ENCODE data around the gene WDR72. TPM values are rescaled to one million over a fixed set of nuclear protein-coding genes. Genes with fewer than 3 reads are reported as not detected.
"Not testable (repeated sequence)": the region's sequence is repeated elsewhere in the genome, so short reads cannot be mapped to it uniquely, and the experiment has no call there.

The WDR72 gene
- total RNA-seq, 4 donors from 2014 or later = 1.7 TPM; not detected in 3

DNA sequence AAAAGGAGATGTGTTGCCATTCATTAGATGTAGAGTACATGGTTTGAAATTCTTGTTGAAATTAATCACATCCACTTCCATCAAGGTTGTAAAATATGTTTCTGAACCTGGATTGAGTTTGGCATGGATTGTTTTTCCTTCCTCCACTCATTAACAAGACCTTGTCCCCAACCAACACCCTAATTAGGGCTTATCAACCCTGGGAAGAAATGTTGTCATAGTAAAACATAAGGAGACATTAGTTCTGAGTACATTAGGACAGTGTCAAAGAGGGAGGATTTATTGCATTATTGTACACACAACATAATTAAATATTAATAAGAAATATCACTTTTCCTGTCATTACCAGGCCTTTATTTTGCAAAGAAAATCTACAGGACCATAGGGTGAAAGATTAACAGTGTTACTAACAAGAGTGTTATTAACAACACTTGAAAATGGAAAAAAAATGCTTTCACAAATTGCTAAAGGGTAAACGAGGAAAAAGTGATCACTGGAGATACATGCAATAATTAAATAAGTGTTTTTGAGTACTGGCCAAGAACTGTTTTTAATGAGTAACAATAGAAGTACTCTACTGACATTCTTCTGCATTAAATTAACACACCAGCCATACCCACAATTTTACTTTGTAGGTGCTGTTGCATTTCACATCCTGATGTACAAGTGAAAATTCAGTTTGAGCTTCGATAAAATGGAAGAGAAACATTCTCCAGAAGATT lies 30.4 kb upstream of the WDR72 start:
- Histone ChIP-seq H3K9me3 (no peaks in the 10 kb centered on the region), H3K27me3 (peaks cover 13% of the 10 kb centered on the region), H3K4me3 (no peak overlapping the region), H3K36me3 (no peaks in the 10 kb centered on the region), H3K4me1 (no peaks in the 10 kb centered on the region), H3K27ac (no peak overlapping the region)
- no peak for TF ChIP-seq POLR2AphosphoS5 (IDR thresholded peaks at IDR 0.05)
- TF ChIP-seq POLR2A (IDR thresholded peaks at IDR 0.05) = no peak
- no peak for TF ChIP-seq EP300 (IDR thresholded peaks at IDR 0.05)
- TF ChIP-seq, protein P1, sequence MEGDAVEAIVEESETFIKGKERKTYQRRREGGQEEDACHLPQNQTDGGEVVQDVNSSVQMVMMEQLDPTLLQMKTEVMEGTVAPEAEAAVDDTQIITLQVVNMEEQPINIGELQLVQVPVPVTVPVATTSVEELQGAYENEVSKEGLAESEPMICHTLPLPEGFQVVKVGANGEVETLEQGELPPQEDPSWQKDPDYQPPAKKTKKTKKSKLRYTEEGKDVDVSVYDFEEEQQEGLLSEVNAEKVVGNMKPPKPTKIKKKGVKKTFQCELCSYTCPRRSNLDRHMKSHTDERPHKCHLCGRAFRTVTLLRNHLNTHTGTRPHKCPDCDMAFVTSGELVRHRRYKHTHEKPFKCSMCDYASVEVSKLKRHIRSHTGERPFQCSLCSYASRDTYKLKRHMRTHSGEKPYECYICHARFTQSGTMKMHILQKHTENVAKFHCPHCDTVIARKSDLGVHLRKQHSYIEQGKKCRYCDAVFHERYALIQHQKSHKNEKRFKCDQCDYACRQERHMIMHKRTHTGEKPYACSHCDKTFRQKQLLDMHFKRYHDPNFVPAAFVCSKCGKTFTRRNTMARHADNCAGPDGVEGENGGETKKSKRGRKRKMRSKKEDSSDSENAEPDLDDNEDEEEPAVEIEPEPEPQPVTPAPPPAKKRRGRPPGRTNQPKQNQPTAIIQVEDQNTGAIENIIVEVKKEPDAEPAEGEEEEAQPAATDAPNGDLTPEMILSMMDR (IDR thresholded peaks at IDR 0.05) = no peak
- 17 to 65% methylated on average over 2 of the region's 2 CpGs for WGBS, 2 donors (ENCODE audit: low coverage in 1 of 2)
- ATAC-seq = no peak

DNA sequence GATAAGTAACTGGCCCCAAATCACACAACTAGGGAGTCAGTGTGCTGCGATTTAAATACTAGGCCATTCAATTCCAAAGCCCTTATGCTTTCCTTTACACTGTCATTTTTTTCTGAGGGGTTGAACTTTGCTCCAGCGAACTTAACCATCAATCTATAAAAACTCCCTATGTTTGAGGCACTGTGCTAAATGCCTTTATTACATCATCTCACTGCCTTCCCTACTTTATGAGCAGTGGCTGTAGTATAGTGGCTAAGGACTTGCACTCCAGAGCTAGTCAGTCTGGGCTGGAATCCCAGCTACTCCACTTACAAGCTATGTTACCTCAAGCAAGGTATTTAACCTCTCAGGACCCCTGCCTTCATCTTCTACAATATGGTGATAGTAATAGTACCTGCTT lies 26.9 kb upstream of the WDR72 start:
- no peaks in the 10 kb centered on the region for H3K4me1 ChIP-seq
- H3K27me3 ChIP-seq = peaks cover 4% of the 10 kb centered on the region
- 80 to 91% methylated on average over 2 of the region's 2 CpGs for WGBS, 2 donors (ENCODE audit: low coverage in 1 of 2)
- TF ChIP-seq POLR2AphosphoS5 (IDR thresholded peaks at IDR 0.05) = no peak
- TF ChIP-seq EP300 (IDR thresholded peaks at IDR 0.05) = no peak
- no peak for TF ChIP-seq POLR2A (IDR thresholded peaks at IDR 0.05)
- TF ChIP-seq, protein P1 (IDR thresholded peaks at IDR 0.05) = no peak
- no peak overlapping the region for H3K4me3 ChIP-seq
- no peaks in the 10 kb centered on the region for H3K36me3 ChIP-seq
- ATAC-seq = no peak
- H3K27ac ChIP-seq = no peak overlapping the region
- H3K9me3 ChIP-seq = no peaks in the 10 kb centered on the region

DNA sequence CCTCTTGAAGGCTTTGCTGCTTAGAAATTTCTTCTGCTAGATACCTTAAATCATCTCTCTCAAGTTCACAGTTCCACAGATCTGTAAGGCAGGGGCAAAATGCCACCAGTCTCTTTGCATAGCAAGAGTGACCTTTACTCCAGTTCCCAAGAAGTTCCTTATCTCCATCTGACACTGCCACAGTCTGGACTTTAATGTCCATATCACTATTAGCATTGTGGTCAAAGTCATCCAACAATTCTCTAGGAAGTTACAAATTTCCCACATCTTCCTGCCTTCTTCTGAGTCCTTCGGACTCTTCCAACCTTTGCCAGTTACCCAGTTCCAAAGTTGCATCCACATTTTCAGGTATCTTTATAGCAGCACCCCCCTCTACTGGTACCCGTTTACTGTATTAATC lies 25.8 kb upstream of the WDR72 start:
- ATAC-seq, H3K4me3 ChIP-seq, H3K27ac ChIP-seq, H3K9me3 ChIP-seq, H3K36me3 ChIP-seq, H3K4me1 ChIP-seq, H3K27me3 ChIP-seq: not testable (repeated sequence)
- 100% methylated on average over 1 of the region's 2 CpGs; no CpG with 5 or more reads in 1 of the 2 donors for WGBS, 2 donors (ENCODE audit: low coverage in 1 of 2)

DNA sequence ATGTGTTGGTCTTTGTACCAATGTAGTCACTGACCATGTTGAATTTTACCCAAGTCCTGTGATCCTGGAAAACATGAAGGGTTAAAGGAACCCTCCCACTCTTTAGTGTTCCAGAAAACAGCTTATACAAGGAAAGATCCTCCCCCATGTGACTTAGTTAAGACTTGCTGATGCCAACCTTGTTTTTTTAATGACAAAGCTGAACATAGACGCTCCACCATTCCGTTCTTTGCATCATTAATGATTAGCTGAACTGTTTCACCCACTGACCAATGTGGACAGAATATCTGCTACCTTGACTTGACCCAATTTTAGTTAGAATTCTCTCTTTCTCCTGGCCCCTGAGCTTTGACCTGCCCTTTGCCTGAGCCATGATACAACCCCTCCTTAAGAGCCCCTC lies 3.5 kb upstream of the WDR72 start:
- Histone ChIP-seq H3K9me3 (no peaks in the 10 kb centered on the region), H3K27ac (no peak overlapping the region), H3K36me3 (no peaks in the 10 kb centered on the region), H3K4me1 (peaks cover 0 to 8% (median 0%) of the 10 kb centered on the region in 3 donors), H3K4me3 (no peak overlapping the region), H3K27me3 (peaks cover 49% of the 10 kb centered on the region)
- WGBS, 2 donors (ENCODE audit: low coverage in 1 of 2) = 86 to 100% methylated on average over 2 of the region's 2 CpGs
- no peak for ATAC-seq
- TF ChIP-seq EP300 (IDR thresholded peaks at IDR 0.05) (no peak), POLR2AphosphoS5 (IDR thresholded peaks at IDR 0.05) (no peak), POLR2A (IDR thresholded peaks at IDR 0.05) (no peak)
- TF ChIP-seq, protein P1 (IDR thresholded peaks at IDR 0.05) = no peak

DNA sequence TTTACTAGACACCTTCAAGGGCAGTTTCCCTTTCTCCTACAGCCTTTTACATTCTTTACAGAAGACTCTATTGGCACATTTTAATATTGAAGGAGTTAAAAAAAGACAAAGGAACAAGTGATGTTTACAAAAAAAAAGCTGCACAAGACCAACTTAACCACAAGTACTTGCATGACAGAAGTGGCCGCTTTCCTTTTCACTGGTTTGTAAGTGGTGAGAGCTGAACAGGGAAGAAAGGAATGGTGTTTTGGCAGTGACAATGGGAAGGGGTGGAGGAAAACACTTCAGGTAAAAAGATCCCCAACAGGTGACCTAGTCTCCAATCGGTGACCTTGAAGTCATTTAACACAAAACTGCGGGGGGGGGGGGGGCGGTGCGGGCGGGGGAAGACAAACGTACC lies 1.1 kb downstream of the WDR72 start:
- no peak for TF ChIP-seq POLR2A (IDR thresholded peaks at IDR 0.05)
- no peak for TF ChIP-seq EP300 (IDR thresholded peaks at IDR 0.05)
- TF ChIP-seq, protein P1 (IDR thresholded peaks at IDR 0.05) = no peak
- no peak for TF ChIP-seq POLR2AphosphoS5 (IDR thresholded peaks at IDR 0.05)
- peaks cover 44% of the 10 kb centered on the region for H3K27me3 ChIP-seq
- ATAC-seq = no peak
- 36 to 45% methylated on average over 4 to 5 of the region's 7 CpGs for WGBS, 2 donors (ENCODE audit: low coverage in 1 of 2)
- H3K9me3 ChIP-seq = no peaks in the 10 kb centered on the region
- no peaks in the 10 kb centered on the region for H3K36me3 ChIP-seq
- H3K27ac ChIP-seq = no peak overlapping the region
- no peak overlapping the region for H3K4me3 ChIP-seq
- peaks cover 0 to 8% (median 0%) of the 10 kb centered on the region in 3 donors for H3K4me1 ChIP-seq

Data from gastroesophageal sphincter (tissue), 4 donors.